Measurements from ENCODE around the gene CAPN2. TPM values are rescaled to one million over a fixed set of nuclear protein-coding genes. Genes with fewer than 3 reads are reported as not detected.
"Not testable (repeated sequence)": the region's sequence is repeated elsewhere in the genome, so short reads cannot be mapped to it uniquely, and the experiment has no call there.

CAPN2 gene
- total and polyA plus RNA-seq, 3 experiments from 2014 or later: 79.8 to 252 (median 82.9) TPM

GRCh38 chr1:223738465-223739365, 26.4 kb downstream of the CAPN2 start:
- Mint-ChIP-seq H3K27ac (peak overlapping the region in 7 of 8 donors; percentile 6 to 86 (median 66)), H3K4me1 (peaks cover 13 to 32% (median 25%) of the 10 kb centered on the region in 3 donors), H3K36me3 (peaks cover 0 to 59% (median 9%) of the 10 kb centered on the region in 3 donors), H3K4me3 (no peak overlapping the region), H3K27me3 (no peaks in the 10 kb centered on the region), H3K9me3 (no peaks in the 10 kb centered on the region)
- no peaks in the 10 kb centered on the region for H3K27me3 ChIP-seq (ENCODE audit: insufficient read depth, low read length, poor library complexity, severe bottlenecking)
- H3K4me3 ChIP-seq (ENCODE audit: low read length): no peak overlapping the region
- no peaks in the 10 kb centered on the region for H3K9me3 ChIP-seq (ENCODE audit: low read length)
- no peak for DNase-seq
- H3K4me1 ChIP-seq (ENCODE audit: insufficient read depth, low read length): no peaks in the 10 kb centered on the region
- CTCF ChIA-PET: interaction anchor here (1.9 to 3.4 kb wide), 2 partner anchors 10 to 40 kb away, joined by 5 to 27 read pairs; no protein-coding TSS in a partner anchor
- peaks cover 4% of the 10 kb centered on the region for H3K36me3 ChIP-seq (ENCODE audit: insufficient read depth, low read length)
- POLR2A ChIA-PET: no interaction called here
- no peak overlapping the region for H3K27ac ChIP-seq (ENCODE audit: low read depth, low read length)

DNA sequence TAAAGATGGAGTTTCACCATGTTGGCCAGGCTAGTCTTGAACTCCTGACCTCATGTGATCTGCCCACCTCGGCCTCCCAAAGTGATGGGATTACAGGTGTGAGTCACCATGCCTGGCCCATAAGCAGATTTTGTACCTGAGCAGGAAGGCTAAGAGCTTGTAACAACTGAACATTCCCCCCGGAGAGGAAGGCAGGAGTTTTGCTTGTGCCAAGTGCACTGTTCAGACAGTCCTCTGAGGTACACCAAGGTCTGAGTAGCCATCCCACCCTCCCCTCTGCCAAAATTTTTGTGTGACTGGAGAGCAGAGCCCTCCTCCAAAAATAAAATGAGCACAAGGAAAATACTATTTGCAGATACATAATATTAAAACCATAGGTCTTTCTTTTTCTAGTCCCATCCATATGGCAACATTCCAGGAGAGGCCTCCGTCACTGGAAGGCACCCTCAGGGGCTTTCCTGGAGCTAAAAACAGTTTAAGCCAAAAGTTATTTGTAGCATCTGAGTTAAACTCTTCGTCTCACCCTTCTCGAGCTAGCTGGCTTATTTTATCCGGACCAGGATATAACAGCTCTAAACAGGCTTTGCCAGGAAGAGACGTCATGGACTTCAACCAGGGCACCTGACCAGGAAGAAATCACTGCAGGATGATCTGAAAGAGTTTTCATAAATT, 27.2 kb downstream of the CAPN2 start:
- no peak overlapping the region for H3K27ac ChIP-seq (ENCODE audit: low read depth, low read length)
- no peaks in the 10 kb centered on the region for H3K27me3 ChIP-seq (ENCODE audit: insufficient read depth, low read length, poor library complexity, severe bottlenecking)
- H3K9me3 Mint-ChIP-seq: no peaks in the 10 kb centered on the region
- DNase-seq: no peak
- H3K36me3 ChIP-seq (ENCODE audit: insufficient read depth, low read length): peaks cover 10% of the 10 kb centered on the region
- H3K27ac Mint-ChIP-seq: peak overlapping the region in 7 of 8 donors; percentile 30 to 87 (median 64)
- H3K4me3 ChIP-seq (ENCODE audit: low read length): no peak overlapping the region
- POLR2A ChIA-PET: no interaction called here
- no peaks in the 10 kb centered on the region for H3K4me1 ChIP-seq (ENCODE audit: insufficient read depth, low read length)
- no peaks in the 10 kb centered on the region for H3K27me3 Mint-ChIP-seq
- no peak overlapping the region for H3K4me3 Mint-ChIP-seq
- peaks cover 0 to 62% (median 9%) of the 10 kb centered on the region in 3 donors for H3K36me3 Mint-ChIP-seq
- H3K4me1 Mint-ChIP-seq: peaks cover 11 to 27% (median 24%) of the 10 kb centered on the region in 3 donors
- no peaks in the 10 kb centered on the region for H3K9me3 ChIP-seq (ENCODE audit: low read length)
- CTCF ChIA-PET: interaction anchor here (1.9 to 3.4 kb wide), 3 partner anchors 9 to 41 kb away, joined by 5 to 27 read pairs (median 7); no protein-coding TSS in a partner anchor

DNA sequence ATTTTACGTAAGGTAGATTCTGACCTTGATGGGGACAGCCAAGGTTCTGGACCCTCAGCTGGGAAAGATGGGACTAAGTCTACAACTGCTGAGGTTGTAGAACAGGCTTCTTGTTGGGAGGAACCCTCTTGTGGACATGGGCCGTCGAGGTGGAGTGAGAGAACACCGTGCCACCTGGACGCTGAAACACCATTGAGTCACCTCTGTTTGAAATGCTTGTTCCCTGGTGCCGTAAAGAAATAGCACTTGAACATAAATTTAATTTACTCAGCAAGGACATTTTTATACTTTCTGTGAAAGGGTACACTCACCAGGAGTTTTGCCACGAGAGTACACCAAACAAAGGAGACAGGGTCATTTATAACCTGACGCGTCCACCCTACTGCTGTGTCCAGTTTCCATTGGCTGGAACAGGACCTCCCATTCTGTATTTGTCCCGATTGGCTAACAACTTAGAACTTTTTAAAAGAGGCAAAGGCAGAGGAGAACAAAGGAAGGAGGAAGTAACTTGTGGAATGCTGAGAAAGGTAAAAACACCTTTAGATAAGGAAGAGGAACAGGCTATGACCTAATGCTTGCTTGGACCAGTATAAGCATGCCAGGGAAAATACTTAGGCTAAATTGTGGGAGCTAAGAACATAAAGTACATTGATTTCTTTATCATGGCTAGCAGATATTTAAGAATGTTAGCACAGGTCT, 27.8 kb downstream of the CAPN2 start:
- DNase-seq; H3K4me3 ChIP-seq (ENCODE audit: low read length); POLR2A ChIA-PET; H3K4me3 Mint-ChIP-seq; H3K27ac ChIP-seq (ENCODE audit: low read depth, low read length); H3K9me3 ChIP-seq (ENCODE audit: low read length); H3K27me3 Mint-ChIP-seq; H3K4me1 ChIP-seq (ENCODE audit: insufficient read depth, low read length); H3K9me3 Mint-ChIP-seq; H3K27me3 ChIP-seq (ENCODE audit: insufficient read depth, low read length, poor library complexity, severe bottlenecking): not testable (repeated sequence)
- CTCF ChIA-PET: interaction anchor here (1.3 to 2.8 kb wide), 2 partner anchors 9 to 41 kb away, joined by 5 to 7 read pairs; no protein-coding TSS in a partner anchor
- Mint-ChIP-seq H3K36me3 (peaks cover 0 to 64% (median 9%) of the 10 kb centered on the region in 3 donors), H3K27ac (peak overlapping the region in 7 of 8 donors; percentile 30 to 83 (median 52)), H3K4me1 (peaks cover 9 to 24% (median 22%) of the 10 kb centered on the region in 3 donors)
- peaks cover 10% of the 10 kb centered on the region for H3K36me3 ChIP-seq (ENCODE audit: insufficient read depth, low read length)

- H3K9me3 ChIP-seq (ENCODE audit: low read length): no peaks in the 10 kb centered on the region
- Mint-ChIP-seq H3K27me3 (no peaks in the 10 kb centered on the region), H3K4me1 (peaks cover 5 to 16% (median 14%) of the 10 kb centered on the region in 3 donors), H3K36me3 (peaks cover 0 to 72% (median 10%) of the 10 kb centered on the region in 3 donors), H3K4me3 (no peak overlapping the region), H3K27ac (peak overlapping the region in 4 of 8 donors; percentile 76 to 80 (median 78)), H3K9me3 (no peaks in the 10 kb centered on the region)
- no peaks in the 10 kb centered on the region for H3K4me1 ChIP-seq (ENCODE audit: insufficient read depth, low read length)
- POLR2A ChIA-PET: no interaction called here
- no peaks in the 10 kb centered on the region for H3K27me3 ChIP-seq (ENCODE audit: insufficient read depth, low read length, poor library complexity, severe bottlenecking)
- CTCF ChIA-PET: interaction anchor here (1.0 to 2.8 kb wide), 2 partner anchors 9 to 43 kb away, joined by 4 to 7 read pairs; no protein-coding TSS in a partner anchor
- no peak overlapping the region for H3K4me3 ChIP-seq (ENCODE audit: low read length)
- H3K36me3 ChIP-seq (ENCODE audit: insufficient read depth, low read length): peaks cover 9% of the 10 kb centered on the region
- H3K27ac ChIP-seq (ENCODE audit: low read depth, low read length): no peak overlapping the region
- DNase-seq: no peak
Measured at GRCh38 chr1:223741861-223742260, 29.5 kb downstream of the CAPN2 start.

GRCh38 chr1:223742856-223743517, 30.6 kb downstream of the CAPN2 start:
- Histone ChIP-seq H3K4me3 (ENCODE audit: low read length) (no peak overlapping the region), H3K36me3 (ENCODE audit: insufficient read depth, low read length) (peaks cover 15% of the 10 kb centered on the region), H3K9me3 (ENCODE audit: low read length) (no peaks in the 10 kb centered on the region), H3K4me1 (ENCODE audit: insufficient read depth, low read length) (no peaks in the 10 kb centered on the region), H3K27me3 (ENCODE audit: insufficient read depth, low read length, poor library complexity, severe bottlenecking) (no peaks in the 10 kb centered on the region), H3K27ac (ENCODE audit: low read depth, low read length) (no peak overlapping the region)
- no peaks in the 10 kb centered on the region for H3K9me3 Mint-ChIP-seq
- ChIA-PET CTCF (no interaction called here), POLR2A (no interaction called here)
- H3K4me1 Mint-ChIP-seq: peaks cover 5 to 21% (median 17%) of the 10 kb centered on the region in 3 donors
- H3K36me3 Mint-ChIP-seq: peaks cover 0 to 82% (median 13%) of the 10 kb centered on the region in 3 donors
- H3K4me3 Mint-ChIP-seq: no peak overlapping the region
- H3K27ac Mint-ChIP-seq: peak overlapping the region in 6 of 8 donors; percentile 53 to 85 (median 74)
- H3K27me3 Mint-ChIP-seq: no peaks in the 10 kb centered on the region
- DNase-seq: no peak

DNA sequence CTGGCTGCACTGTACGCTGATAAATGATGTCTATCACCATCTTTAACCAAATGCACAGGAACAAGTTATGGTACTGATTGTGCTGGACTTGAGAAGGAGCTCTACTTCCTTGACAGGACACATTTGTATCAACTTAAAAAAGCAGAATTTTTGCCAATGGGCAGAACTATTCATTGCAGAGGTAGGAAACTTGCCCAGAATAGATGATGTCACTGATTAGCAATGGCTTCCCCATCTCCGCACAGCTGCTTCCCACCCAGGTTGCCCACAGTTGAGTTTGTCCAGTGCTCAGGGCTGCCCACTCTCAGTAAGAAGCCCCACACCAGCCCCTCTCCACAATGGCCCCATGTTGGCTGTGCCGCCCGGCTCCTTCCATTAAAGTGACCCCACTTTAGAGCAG, 33.4 kb downstream of the CAPN2 start:
- peaks cover 11 to 33% (median 24%) of the 10 kb centered on the region in 3 donors for H3K4me1 Mint-ChIP-seq
- CTCF ChIA-PET: interaction anchor here (1.0 to 8.5 kb wide), 5 partner anchors 17 to 47 kb away, joined by 3 to 169 read pairs (median 4); partner anchors contain the start of gene CAPN2
- Histone ChIP-seq H3K9me3 (ENCODE audit: low read length) (no peaks in the 10 kb centered on the region), H3K4me3 (ENCODE audit: low read length) (no peak overlapping the region), H3K27ac (ENCODE audit: low read depth, low read length) (no peak overlapping the region), H3K36me3 (ENCODE audit: insufficient read depth, low read length) (peaks cover 24% of the 10 kb centered on the region), H3K4me1 (ENCODE audit: insufficient read depth, low read length) (peaks cover 5% of the 10 kb centered on the region), H3K27me3 (ENCODE audit: insufficient read depth, low read length, poor library complexity, severe bottlenecking) (no peaks in the 10 kb centered on the region)
- peaks cover 0 to 79% (median 18%) of the 10 kb centered on the region in 3 donors for H3K36me3 Mint-ChIP-seq
- H3K4me3 Mint-ChIP-seq: no peak overlapping the region
- DNase-seq: no peak
- H3K9me3 Mint-ChIP-seq: no peaks in the 10 kb centered on the region
- peak overlapping the region in 4 of 8 donors; percentile 11 to 68 (median 25) for H3K27ac Mint-ChIP-seq
- H3K27me3 Mint-ChIP-seq: peaks cover 0 to 1% of the 10 kb centered on the region in 2 donors
- POLR2A ChIA-PET: interaction anchor here (0.7 kb wide), 1 partner anchor 32 kb away, joined by 5 read pairs; no protein-coding TSS in a partner anchor

GRCh38 chr1:223747838-223748335, 35.5 kb downstream of the CAPN2 start:
- H3K27ac ChIP-seq (ENCODE audit: low read depth, low read length): no peak overlapping the region
- H3K9me3 ChIP-seq (ENCODE audit: low read length): no peaks in the 10 kb centered on the region
- H3K36me3 Mint-ChIP-seq: peaks cover 7 to 90% (median 21%) of the 10 kb centered on the region in 3 donors
- no peak for DNase-seq
- H3K27me3 ChIP-seq (ENCODE audit: insufficient read depth, low read length, poor library complexity, severe bottlenecking): no peaks in the 10 kb centered on the region
- peaks cover 5% of the 10 kb centered on the region for H3K4me1 ChIP-seq (ENCODE audit: insufficient read depth, low read length)
- no peaks in the 10 kb centered on the region for H3K9me3 Mint-ChIP-seq
- peaks cover 11 to 29% (median 24%) of the 10 kb centered on the region in 3 donors for H3K4me1 Mint-ChIP-seq
- H3K27ac Mint-ChIP-seq: peak overlapping the region in 7 of 8 donors; percentile 54 to 86 (median 77)
- H3K27me3 Mint-ChIP-seq: peaks cover 0 to 1% of the 10 kb centered on the region in 2 donors
- ChIA-PET POLR2A (interaction anchor here (2.1 to 2.7 kb wide), 2 partner anchors 21 to 35 kb away, joined by 7 to 16 read pairs; partner anchors contain the start of gene CAPN2), CTCF (interaction anchor here (1.9 to 8.5 kb wide), 7 partner anchors 10 to 62 kb away, joined by 5 to 169 read pairs (median 37); partner anchors contain the start of gene CAPN2)
- peak overlapping the region in 4 of 7 donors; percentile 51 to 73 (median 64) for H3K4me3 Mint-ChIP-seq
- peaks cover 46% of the 10 kb centered on the region for H3K36me3 ChIP-seq (ENCODE audit: insufficient read depth, low read length)
- H3K4me3 ChIP-seq (ENCODE audit: low read length): no peak overlapping the region
